OCI-LY7 (cell line): ENCODE measurements around the gene GNAL.

Experiments used
- EZH2phosphoT487 ChIP-seq: fragments of 200-600 bp; sonication (generic); IDR thresholded peaks from 2 replicates; pipeline ENCODE4 v1.6.1; 2018; ENCODE audit warnings: low read depth, borderline replicate concordance, mild to moderate bottlenecking, mixed run types, antibody characterized with exemption, low read length, moderate library complexity, mixed read lengths
- TF ChIP-seq, protein P1 (sequence below): fragments of 200-600 bp; sonication (generic); conservative IDR thresholded peaks from 2 replicates; pipeline ENCODE4 v1.5.1; 2014; ENCODE audit warnings: mild to moderate bottlenecking, antibody characterized with exemption, low read length, moderate library complexity, mixed read lengths

GRCh38 chr18:11884396-11885030, 195.4 kb downstream of the GNAL start:
- TF ChIP-seq, protein P1, sequence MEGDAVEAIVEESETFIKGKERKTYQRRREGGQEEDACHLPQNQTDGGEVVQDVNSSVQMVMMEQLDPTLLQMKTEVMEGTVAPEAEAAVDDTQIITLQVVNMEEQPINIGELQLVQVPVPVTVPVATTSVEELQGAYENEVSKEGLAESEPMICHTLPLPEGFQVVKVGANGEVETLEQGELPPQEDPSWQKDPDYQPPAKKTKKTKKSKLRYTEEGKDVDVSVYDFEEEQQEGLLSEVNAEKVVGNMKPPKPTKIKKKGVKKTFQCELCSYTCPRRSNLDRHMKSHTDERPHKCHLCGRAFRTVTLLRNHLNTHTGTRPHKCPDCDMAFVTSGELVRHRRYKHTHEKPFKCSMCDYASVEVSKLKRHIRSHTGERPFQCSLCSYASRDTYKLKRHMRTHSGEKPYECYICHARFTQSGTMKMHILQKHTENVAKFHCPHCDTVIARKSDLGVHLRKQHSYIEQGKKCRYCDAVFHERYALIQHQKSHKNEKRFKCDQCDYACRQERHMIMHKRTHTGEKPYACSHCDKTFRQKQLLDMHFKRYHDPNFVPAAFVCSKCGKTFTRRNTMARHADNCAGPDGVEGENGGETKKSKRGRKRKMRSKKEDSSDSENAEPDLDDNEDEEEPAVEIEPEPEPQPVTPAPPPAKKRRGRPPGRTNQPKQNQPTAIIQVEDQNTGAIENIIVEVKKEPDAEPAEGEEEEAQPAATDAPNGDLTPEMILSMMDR = no peak
- TF ChIP-seq EZH2phosphoT487 = no peak
